Suprapubic skin (tissue), 4 donors: ENCODE measurements around the gene ACAA1. TPM values are rescaled to one million over a fixed set of nuclear protein-coding genes. Genes with fewer than 3 reads are reported as not detected.
A peak's percentile ranks its signal among the peaks of the same experiment; 100 is the strongest.

Experiments used
- DNase-seq, 2 donors: peaks; one replicate each; pipeline ENCODE4 v3.0.0-alpha.2; 2019; ENCODE audit warnings: low spot score in 2 of 2
- H3K27ac ChIP-seq: fragments of 200-600 bp; sonication (generic); one replicate; pipeline ENCODE4 v1.5.1; 2019
- H3K27me3 ChIP-seq: fragments of 200-600 bp; sonication (generic); one replicate; pipeline ENCODE4 v1.5.1; 2019
- H3K36me3 ChIP-seq: fragments of 200-600 bp; sonication (generic); one replicate; pipeline ENCODE4 v1.5.1; 2019
- H3K4me1 ChIP-seq: fragments of 200-600 bp; sonication (generic); one replicate; pipeline ENCODE4 v1.5.1; 2019
- H3K4me3 ChIP-seq: fragments of 200-600 bp; sonication (generic); one replicate; pipeline ENCODE4 v1.5.1; 2019; ENCODE audit warnings: mild to moderate bottlenecking
- H3K9me3 ChIP-seq: fragments of 200-600 bp; sonication (generic); one replicate; pipeline ENCODE4 v1.5.1; 2019
- EP300 ChIP-seq: sonication (generic); formaldehyde crosslinking; IDR thresholded peaks from one replicate; pipeline ENCODE4 v1.6.1; 2017; ENCODE audit warnings: antibody characterized with exemption
- POLR2A ChIP-seq, 2 donors: fragments of 450-650 bp; IDR thresholded peaks; one replicate each; pipeline ENCODE4 v1.6.1; 2017; ENCODE audit warnings: antibody characterized with exemption in 2 of 2, mild to moderate bottlenecking in 2 of 2, moderate library complexity in 2 of 2
- POLR2AphosphoS5 ChIP-seq, 3 donors: sonication (generic); formaldehyde crosslinking; IDR thresholded peaks; one replicate each; pipeline ENCODE4 v1.6.1; 2017; ENCODE audit warnings: antibody characterized with exemption in 3 of 3
- WGBS: methylation state at CpG from one replicate; pipeline ENCODE4 v1.1.5; 2018; 5-methylcytosine and 5-hydroxymethylcytosine counted together
- total RNA-seq, 4 donors: library from RNA; depleted of rRNA; stranded (reverse); fragments of >200 nt; gene quantifications; one replicate each; pipeline ENCODE4 v1.1.0, GENCODE V29; 2016
- TF ChIP-seq, protein P1 (sequence below), 2 donors: fragments of 200-600 bp in 1 of 2; fragments of 450-650 bp in 1 of 2; sonication (generic) in 1 of 2; IDR thresholded peaks; one replicate each; pipeline ENCODE4 v1.5.1; 2016 to 2019; ENCODE audit warnings: antibody characterized with exemption in 2 of 2, mild to moderate bottlenecking in 1 of 2, moderate library complexity in 1 of 2

The ACAA1 gene
- total RNA-seq, 4 donors from 2014 or later: 29.3 to 54.5 (median 51.4) TPM

DNA sequence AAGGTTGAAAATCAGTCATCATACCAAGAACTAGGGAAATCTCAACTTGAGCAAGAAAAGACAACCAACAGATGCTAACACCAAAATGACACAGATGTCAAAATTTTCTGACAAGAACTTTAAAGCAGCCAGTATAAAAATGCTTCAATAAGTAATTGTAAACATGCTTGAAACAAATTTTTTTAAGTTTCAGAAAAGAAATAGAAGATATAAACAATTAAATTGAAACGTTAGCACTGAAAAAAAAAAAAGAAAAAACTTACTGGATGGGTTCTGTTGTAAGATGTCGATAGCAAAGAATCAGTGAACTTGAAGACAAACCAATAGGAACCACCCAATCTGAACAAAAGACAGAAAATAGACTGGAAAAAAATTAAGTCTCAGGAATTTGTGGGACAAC, 9.6 kb upstream of the ACAA1 start:
- DNase-seq: no peak
- WGBS: 89% methylated on average over 2 of the region's 2 CpGs
- H3K27ac ChIP-seq: no peak overlapping the region
- peaks cover 13% of the 10 kb centered on the region for H3K36me3 ChIP-seq
- peaks cover 3% of the 10 kb centered on the region for H3K4me1 ChIP-seq
- H3K27me3 ChIP-seq: no peaks in the 10 kb centered on the region
- H3K4me3 ChIP-seq: no peak overlapping the region
- TF ChIP-seq POLR2A (IDR thresholded peaks at IDR 0.05): no peak
- TF ChIP-seq, protein P1, sequence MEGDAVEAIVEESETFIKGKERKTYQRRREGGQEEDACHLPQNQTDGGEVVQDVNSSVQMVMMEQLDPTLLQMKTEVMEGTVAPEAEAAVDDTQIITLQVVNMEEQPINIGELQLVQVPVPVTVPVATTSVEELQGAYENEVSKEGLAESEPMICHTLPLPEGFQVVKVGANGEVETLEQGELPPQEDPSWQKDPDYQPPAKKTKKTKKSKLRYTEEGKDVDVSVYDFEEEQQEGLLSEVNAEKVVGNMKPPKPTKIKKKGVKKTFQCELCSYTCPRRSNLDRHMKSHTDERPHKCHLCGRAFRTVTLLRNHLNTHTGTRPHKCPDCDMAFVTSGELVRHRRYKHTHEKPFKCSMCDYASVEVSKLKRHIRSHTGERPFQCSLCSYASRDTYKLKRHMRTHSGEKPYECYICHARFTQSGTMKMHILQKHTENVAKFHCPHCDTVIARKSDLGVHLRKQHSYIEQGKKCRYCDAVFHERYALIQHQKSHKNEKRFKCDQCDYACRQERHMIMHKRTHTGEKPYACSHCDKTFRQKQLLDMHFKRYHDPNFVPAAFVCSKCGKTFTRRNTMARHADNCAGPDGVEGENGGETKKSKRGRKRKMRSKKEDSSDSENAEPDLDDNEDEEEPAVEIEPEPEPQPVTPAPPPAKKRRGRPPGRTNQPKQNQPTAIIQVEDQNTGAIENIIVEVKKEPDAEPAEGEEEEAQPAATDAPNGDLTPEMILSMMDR (IDR thresholded peaks at IDR 0.05): no peak
- no peak for TF ChIP-seq EP300
- TF ChIP-seq POLR2AphosphoS5 (IDR thresholded peaks at IDR 0.05): no peak
- peaks cover 6% of the 10 kb centered on the region for H3K9me3 ChIP-seq

DNA sequence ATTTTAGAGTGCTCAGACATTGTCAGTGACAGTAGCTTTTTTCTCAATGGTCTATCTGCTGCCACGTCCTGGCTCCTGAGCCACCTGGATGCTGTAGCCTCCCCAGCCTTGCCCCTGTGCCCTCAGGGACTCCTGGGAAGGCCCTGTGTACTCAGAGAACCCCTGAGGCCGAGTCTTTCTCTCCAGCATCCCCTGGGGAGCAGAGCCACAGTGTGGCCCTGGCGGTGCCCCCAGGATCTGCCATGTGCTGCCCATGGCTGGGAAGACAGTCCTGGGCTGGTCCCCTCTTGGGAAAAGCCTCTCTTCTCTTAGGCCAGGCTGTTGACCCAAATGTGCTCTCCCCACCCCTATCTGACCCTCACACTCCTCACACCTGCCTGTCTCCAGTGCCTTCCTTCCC, 6.6 kb upstream of the ACAA1 start:
- no peak for TF ChIP-seq EP300
- TF ChIP-seq POLR2A (IDR thresholded peaks at IDR 0.05): no peak
- no peak for TF ChIP-seq POLR2AphosphoS5 (IDR thresholded peaks at IDR 0.05)
- TF ChIP-seq, protein P1 (IDR thresholded peaks at IDR 0.05): no peak
- H3K36me3 ChIP-seq: peaks cover 26% of the 10 kb centered on the region
- no peak overlapping the region for H3K4me3 ChIP-seq
- peaks cover 6% of the 10 kb centered on the region for H3K9me3 ChIP-seq
- H3K4me1 ChIP-seq: peaks cover 23% of the 10 kb centered on the region
- 75% methylated on average over 3 of the region's 3 CpGs for WGBS
- peak in 1 of 2 donors; percentile 53 for DNase-seq
- no peaks in the 10 kb centered on the region for H3K27me3 ChIP-seq
- H3K27ac ChIP-seq: no peak overlapping the region

DNA sequence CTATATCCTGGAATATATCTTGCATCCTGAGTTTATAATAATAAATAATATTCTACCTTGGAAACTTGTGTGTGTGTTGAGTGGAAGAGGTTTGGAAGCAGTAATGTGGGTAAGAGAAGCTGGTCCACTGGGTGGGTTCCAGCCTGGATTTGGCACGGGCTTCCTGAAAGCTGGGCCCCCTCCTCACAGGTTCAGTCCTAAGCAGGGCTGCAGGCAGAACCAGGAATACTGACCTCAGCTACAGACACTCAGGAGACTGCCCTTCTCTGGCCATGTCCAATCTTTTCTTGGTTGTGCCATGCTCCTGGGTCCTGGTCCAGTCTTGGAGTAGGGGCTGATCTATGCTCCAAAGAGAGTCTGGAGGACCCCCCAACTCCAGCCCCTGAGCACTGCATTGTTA, 6.0 kb upstream of the ACAA1 start:
- peaks cover 26% of the 10 kb centered on the region for H3K4me1 ChIP-seq
- H3K27me3 ChIP-seq: no peaks in the 10 kb centered on the region
- no peak overlapping the region for H3K4me3 ChIP-seq
- WGBS: 67% methylated on average over 1 of the region's 1 CpG
- H3K9me3 ChIP-seq: peaks cover 6% of the 10 kb centered on the region
- no peak overlapping the region for H3K27ac ChIP-seq
- TF ChIP-seq EP300 (no peak), POLR2A (IDR thresholded peaks at IDR 0.05) (no peak), POLR2AphosphoS5 (IDR thresholded peaks at IDR 0.05) (no peak)
- TF ChIP-seq, protein P1 (IDR thresholded peaks at IDR 0.05): no peak
- peaks cover 26% of the 10 kb centered on the region for H3K36me3 ChIP-seq
- peak in 1 of 2 donors; percentile 48 for DNase-seq

DNA sequence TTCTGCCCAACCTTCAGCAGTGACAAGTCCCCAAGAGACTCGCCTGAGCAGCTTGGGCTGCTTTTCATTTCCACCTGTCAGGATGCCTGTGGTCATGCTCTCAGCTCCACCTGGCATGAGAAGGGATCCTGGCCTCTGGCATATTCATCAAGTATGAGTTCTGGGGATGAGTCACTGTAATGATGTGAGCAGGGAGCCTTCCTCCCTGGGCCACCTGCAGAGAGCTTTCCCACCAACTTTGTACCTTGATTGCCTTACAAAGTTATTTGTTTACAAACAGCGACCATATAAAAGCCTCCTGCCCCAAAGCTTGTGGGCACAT, 5.0 kb upstream of the ACAA1 start:
- no peak for DNase-seq
- peaks cover 31% of the 10 kb centered on the region for H3K4me1 ChIP-seq
- H3K9me3 ChIP-seq: peaks cover 6% of the 10 kb centered on the region
- no peak for TF ChIP-seq POLR2A (IDR thresholded peaks at IDR 0.05)
- no peak for TF ChIP-seq EP300
- no peak overlapping the region for H3K4me3 ChIP-seq
- WGBS: 78% methylated on average over 2 of the region's 2 CpGs
- no peaks in the 10 kb centered on the region for H3K27me3 ChIP-seq
- peaks cover 26% of the 10 kb centered on the region for H3K36me3 ChIP-seq
- H3K27ac ChIP-seq: no peak overlapping the region

- Histone ChIP-seq H3K9me3 (peaks cover 6% of the 10 kb centered on the region), H3K4me1 (peaks cover 33% of the 10 kb centered on the region), H3K27ac (no peak overlapping the region), H3K36me3 (peaks cover 26% of the 10 kb centered on the region), H3K27me3 (no peaks in the 10 kb centered on the region), H3K4me3 (no peak overlapping the region)
- no peak for TF ChIP-seq EP300
- 96% methylated on average over 7 of the region's 7 CpGs for WGBS
- peak in 1 of 2 donors; percentile 65 for DNase-seq
Observed at GRCh38 chr3:38141173-38141951, 4.4 kb upstream of the ACAA1 start.

GRCh38 chr3:38140326-38141172, 3.6 kb upstream of the ACAA1 start:
- Histone ChIP-seq H3K4me3 (no peak overlapping the region), H3K4me1 (peaks cover 41% of the 10 kb centered on the region), H3K36me3 (peaks cover 26% of the 10 kb centered on the region), H3K9me3 (no peaks in the 10 kb centered on the region), H3K27me3 (no peaks in the 10 kb centered on the region), H3K27ac (no peak overlapping the region)
- peak in 1 of 2 donors; percentile 59 for DNase-seq
- TF ChIP-seq POLR2A (IDR thresholded peaks at IDR 0.05) (no peak), POLR2AphosphoS5 (IDR thresholded peaks at IDR 0.05) (no peak), EP300 (no peak)
- TF ChIP-seq, protein P1 (IDR thresholded peaks at IDR 0.05): no peak
- WGBS: 90% methylated on average over 11 of the region's 13 CpGs
